Large intestine (tissue), 3 donors: Measurements from ENCODE around the gene NLGN1. TPM values are rescaled to one million over a fixed set of nuclear protein-coding genes. Genes with fewer than 3 reads are reported as not detected.
A peak's percentile ranks its signal among the peaks of the same experiment; 100 is the strongest.

Experiments
- DNase-seq, 2 donors: peaks; one replicate each; pipeline versions ENCODE4 v3.0.0 to v3.0.0-alpha.2; 2013
- H3K27ac ChIP-seq: one replicate; pipeline ENCODE4 v1.5.1; 2013; ENCODE audit warnings: low read length
- H3K27me3 ChIP-seq: 2 replicates; pipeline ENCODE4 v1.6.1; 2013; ENCODE audit warnings: low read length; ENCODE audit not compliant: control insufficient read depth, insufficient read depth
- H3K36me3 ChIP-seq: 2 replicates; pipeline ENCODE4 v1.6.1; 2013; ENCODE audit warnings: low read length; ENCODE audit not compliant: control insufficient read depth, insufficient read depth
- H3K4me1 ChIP-seq: one replicate; pipeline ENCODE4 v1.6.1; 2013; ENCODE audit warnings: low read length; ENCODE audit not compliant: control insufficient read depth, insufficient read depth
- H3K4me3 ChIP-seq: one replicate; pipeline ENCODE4 v1.5.1; 2013; ENCODE audit warnings: low read length
- H3K9me3 ChIP-seq: one replicate; pipeline ENCODE4 v1.6.1; 2013; ENCODE audit warnings: mild to moderate bottlenecking, low read depth, low read length, moderate library complexity; ENCODE audit not compliant: control insufficient read depth
- WGBS: methylation state at CpG from one replicate; pipeline ENCODE4 v1.1.5; 2013; ENCODE audit warnings: low lambda C conversion rate; ENCODE audit not compliant: insufficient coverage; 5-methylcytosine and 5-hydroxymethylcytosine counted together
- polyA plus RNA-seq: library from polyadenylated mRNA; unstranded; fragments of 120-200 nt; gene quantifications from one replicate; pipeline ENCODE4 v1.2.1, GENCODE V29; 2013

Gene NLGN1
- polyA plus RNA-seq, 1 donor = 3.6 TPM

DNA sequence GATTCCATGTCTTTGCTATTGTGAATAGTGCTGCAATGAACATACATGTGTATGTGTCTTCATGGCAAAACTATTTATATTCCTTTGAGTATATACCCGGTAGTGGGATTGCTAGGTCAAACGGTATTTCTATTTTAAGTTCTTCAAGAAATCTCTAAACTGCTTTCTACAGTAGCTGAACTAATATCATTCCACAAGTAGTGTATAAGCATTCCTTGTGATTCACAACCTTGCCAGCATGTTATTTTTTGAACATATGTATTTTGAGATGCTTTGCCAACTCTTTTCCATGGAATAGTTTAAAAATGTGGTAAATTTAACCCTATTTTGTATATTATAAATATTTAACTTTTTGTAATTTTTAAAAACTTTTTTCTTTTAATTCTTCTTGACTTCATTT is 868.9 kb downstream of the NLGN1 start:
- H3K27ac ChIP-seq = no peak overlapping the region
- H3K4me1 ChIP-seq = no peaks in the 10 kb centered on the region
- no peaks in the 10 kb centered on the region for H3K27me3 ChIP-seq
- no peaks in the 10 kb centered on the region for H3K9me3 ChIP-seq
- no peak for DNase-seq
- WGBS = no CpG with 5 or more reads among the region's 2 CpGs
- no peaks in the 10 kb centered on the region for H3K36me3 ChIP-seq
- H3K4me3 ChIP-seq = no peak overlapping the region

DNA sequence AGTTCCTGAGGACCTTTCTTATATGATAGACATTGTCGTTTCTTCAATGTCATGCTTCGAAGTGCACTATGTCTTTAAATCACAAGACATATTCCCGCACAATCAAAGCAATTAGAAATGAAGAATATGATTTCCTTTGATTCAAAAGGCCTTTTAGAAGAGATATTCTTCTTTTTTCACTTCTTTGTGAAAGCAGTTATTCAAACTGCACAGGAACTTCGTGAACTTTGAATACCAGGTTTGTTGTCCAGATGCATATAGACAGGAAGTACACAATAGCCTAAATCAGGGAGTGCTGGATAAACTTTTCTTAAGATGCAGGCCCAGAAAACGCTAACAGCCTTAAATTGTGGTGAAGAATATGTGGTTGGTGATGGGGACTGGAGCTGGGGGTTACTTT is 870.5 kb downstream of the NLGN1 start:
- H3K9me3 ChIP-seq = no peaks in the 10 kb centered on the region
- no peaks in the 10 kb centered on the region for H3K27me3 ChIP-seq
- no peak overlapping the region for H3K4me3 ChIP-seq
- H3K27ac ChIP-seq = no peak overlapping the region
- H3K4me1 ChIP-seq = no peaks in the 10 kb centered on the region
- WGBS = 100% methylated on average over 2 of the region's 5 CpGs
- H3K36me3 ChIP-seq = no peaks in the 10 kb centered on the region
- DNase-seq = no peak

DNA sequence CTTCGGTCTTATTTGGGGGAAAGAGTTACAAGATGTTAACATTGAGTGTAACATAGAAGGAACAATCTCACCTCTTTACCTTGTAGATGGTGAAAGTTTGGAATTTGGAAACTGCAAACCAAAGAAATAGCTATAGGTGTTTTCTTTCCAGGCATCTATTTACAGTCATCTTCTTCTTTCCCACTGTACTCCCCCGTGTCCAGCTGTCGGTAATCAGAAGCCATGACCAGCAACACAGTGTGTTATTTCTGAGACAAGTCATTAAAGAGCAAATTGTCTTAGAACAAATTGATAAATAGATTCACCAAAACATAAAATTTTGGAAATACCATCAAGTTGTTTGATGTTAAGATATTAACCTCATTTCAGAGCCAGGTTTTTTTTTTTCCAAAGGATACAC is 871.0 kb downstream of the NLGN1 start:
- no peak overlapping the region for H3K4me3 ChIP-seq
- no CpG with 5 or more reads among the region's 3 CpGs for WGBS
- no peaks in the 10 kb centered on the region for H3K27me3 ChIP-seq
- no peaks in the 10 kb centered on the region for H3K9me3 ChIP-seq
- H3K4me1 ChIP-seq = no peaks in the 10 kb centered on the region
- no peak for DNase-seq
- no peak overlapping the region for H3K27ac ChIP-seq
- H3K36me3 ChIP-seq = no peaks in the 10 kb centered on the region

DNA sequence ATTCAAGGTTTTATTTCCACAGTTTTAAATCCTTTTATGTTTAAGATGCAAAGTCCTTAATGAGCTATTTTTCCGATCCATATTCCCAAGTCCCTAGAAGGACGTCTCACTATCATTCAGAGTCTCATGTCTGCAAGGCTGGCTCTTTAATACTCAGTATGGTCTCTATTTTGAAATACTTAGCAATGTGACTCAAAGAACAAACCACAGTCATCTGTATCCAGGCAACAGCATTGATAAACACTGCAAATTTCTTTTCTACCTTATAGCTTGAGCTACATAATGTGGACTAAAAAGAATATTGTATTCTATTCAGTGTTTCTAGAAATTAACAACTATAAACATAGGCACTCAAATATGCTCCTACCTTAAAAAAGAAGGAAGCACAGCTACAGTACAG is 873.3 kb downstream of the NLGN1 start:
- no peaks in the 10 kb centered on the region for H3K27me3 ChIP-seq
- H3K4me1 ChIP-seq = no peaks in the 10 kb centered on the region
- WGBS = no CpG with 5 or more reads among the region's 2 CpGs
- no peaks in the 10 kb centered on the region for H3K36me3 ChIP-seq
- no peak overlapping the region for H3K4me3 ChIP-seq
- DNase-seq = peak in 1 of 2 donors; percentile 19
- no peak overlapping the region for H3K27ac ChIP-seq
- no peaks in the 10 kb centered on the region for H3K9me3 ChIP-seq

DNA sequence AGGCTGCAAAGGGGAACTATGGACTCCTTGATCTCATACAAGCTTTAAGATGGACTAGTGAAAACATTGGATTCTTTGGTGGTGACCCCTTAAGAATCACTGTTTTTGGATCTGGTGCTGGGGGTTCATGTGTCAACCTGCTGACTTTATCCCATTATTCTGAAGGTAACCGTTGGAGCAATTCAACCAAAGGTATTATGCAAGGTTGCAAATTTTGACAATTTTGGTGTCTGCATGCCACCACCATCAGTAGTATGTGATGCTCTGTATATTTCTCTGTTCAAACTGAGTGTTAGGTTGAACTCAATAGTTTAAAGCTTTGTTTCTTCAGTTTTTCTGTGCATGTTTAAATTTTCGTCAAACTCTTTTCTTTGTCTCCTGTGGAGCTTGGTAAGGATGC is 877.8 kb downstream of the NLGN1 start:
- no peak for DNase-seq
- Histone ChIP-seq H3K9me3 (no peaks in the 10 kb centered on the region), H3K27me3 (no peaks in the 10 kb centered on the region), H3K4me1 (no peaks in the 10 kb centered on the region), H3K27ac (no peak overlapping the region), H3K36me3 (no peaks in the 10 kb centered on the region), H3K4me3 (no peak overlapping the region)
- 100% methylated on average over 1 of the region's 2 CpGs for WGBS

DNA sequence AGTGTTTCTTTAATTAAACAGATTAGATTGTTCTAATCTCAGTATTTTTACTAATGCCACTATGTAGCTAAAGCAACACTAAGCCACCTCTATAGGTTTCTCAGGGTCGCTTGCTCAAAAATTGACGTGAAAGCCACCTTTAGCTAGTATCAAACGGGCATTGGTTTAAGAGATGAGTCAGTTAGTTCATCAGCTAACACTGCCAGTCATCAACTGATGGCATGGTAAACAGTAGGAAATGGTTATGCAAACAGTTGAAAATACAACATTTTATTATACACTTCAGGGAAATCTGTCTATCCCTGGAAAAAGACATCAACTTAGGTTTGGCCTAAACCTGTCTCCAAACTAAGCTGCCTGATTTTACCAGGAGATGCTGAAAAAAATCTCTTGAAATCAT is 879.3 kb downstream of the NLGN1 start:
- Histone ChIP-seq H3K27me3 (no peaks in the 10 kb centered on the region), H3K27ac (no peak overlapping the region), H3K9me3 (no peaks in the 10 kb centered on the region), H3K36me3 (no peaks in the 10 kb centered on the region), H3K4me1 (no peaks in the 10 kb centered on the region), H3K4me3 (no peak overlapping the region)
- no peak for DNase-seq
- no CpG with 5 or more reads among the region's 3 CpGs for WGBS

DNA sequence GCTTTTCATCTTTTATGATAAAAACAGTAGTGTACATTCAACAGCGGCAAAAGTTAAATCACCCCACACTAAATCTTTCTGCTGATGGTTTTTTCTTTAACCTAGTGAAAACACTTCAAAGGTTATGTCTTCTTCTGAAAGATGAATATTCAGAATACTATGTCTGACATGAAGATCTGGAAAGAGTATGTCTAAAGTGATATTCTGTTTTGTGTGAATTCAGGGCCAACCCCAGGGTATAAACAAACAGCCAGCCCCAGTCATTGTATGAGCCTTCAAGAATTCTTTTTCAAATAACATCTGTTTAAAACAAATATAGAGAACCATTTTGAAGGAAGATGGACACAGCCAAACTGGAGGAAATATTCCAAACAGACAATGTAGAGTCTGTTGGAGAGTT is 880.5 kb downstream of the NLGN1 start:
- no peaks in the 10 kb centered on the region for H3K9me3 ChIP-seq
- no peak overlapping the region for H3K4me3 ChIP-seq
- 67% methylated on average over 1 of the region's 1 CpG for WGBS
- H3K4me1 ChIP-seq = no peaks in the 10 kb centered on the region
- no peak overlapping the region for H3K27ac ChIP-seq
- DNase-seq = no peak
- H3K27me3 ChIP-seq = no peaks in the 10 kb centered on the region
- no peaks in the 10 kb centered on the region for H3K36me3 ChIP-seq

DNA sequence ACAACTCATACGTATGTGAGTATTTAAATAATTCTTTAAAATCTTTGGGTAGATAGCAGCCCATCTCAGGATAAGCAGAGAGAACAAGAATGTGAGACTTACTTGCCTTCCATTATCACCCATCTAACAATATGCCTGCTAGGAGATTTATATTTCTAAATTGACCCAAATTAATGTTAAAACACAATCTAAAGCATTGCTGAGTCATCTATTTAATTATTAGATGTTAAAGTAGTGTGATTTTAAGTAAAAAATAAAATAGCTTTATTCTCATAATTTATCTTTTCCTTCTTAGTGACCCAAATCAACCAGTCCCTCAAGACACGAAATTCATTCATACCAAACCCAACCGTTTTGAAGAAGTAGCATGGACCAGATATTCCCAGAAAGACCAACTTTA is 882.6 kb downstream of the NLGN1 start:
- H3K27me3 ChIP-seq = no peaks in the 10 kb centered on the region
- DNase-seq = no peak
- H3K27ac ChIP-seq = no peak overlapping the region
- H3K9me3 ChIP-seq = no peaks in the 10 kb centered on the region
- no peaks in the 10 kb centered on the region for H3K4me1 ChIP-seq
- H3K36me3 ChIP-seq = no peaks in the 10 kb centered on the region
- 100% methylated on average over 3 of the region's 3 CpGs for WGBS
- H3K4me3 ChIP-seq = no peak overlapping the region

DNA sequence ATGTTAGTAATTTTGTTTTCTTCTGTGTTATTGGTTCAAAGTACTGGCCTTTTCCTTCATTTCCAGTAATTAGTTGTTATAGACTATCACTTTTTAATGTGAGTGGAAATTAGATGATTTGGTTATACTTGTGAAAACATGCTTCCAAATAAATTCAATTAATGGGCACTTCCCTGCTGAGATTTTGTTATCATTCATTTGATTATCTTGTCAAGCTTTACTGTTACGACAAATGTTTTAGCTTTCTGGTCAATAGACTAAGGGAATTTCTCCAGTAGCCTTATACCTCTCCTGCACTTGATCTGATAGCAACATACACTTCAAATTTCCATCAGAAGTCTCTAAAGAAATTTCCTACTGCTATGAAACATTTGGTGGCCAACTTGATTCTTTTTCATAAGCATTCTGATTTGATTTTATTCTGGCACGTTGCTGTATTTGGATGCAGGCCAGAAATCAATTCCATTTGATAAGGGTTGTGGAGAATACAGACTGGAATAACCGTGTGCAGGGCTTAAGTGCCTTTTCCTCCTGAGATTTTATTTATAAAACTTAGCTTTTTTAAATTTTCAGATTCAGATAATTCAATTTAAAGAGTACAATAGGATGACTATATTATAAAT is 887.8 kb downstream of the NLGN1 start:
- no peak for DNase-seq
- 100% methylated on average over 1 of the region's 3 CpGs for WGBS

DNA sequence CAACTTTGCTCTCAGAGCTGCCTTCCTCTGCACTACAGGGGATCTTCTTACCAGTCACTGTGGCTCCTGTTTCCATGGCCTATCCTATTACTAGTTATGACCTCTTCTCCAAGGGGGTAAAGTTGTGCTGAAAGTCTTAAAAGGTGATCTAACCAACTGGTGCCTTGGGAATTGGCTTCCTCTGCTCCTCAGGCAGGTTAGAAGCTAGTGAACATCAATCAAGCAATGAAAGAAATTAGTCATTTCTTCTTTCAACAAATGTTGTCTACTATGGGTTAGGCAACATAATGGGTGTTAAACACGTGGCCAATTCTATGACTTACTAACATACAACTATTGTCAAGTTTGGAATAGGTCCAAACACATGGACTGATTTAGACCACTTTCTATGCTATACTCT is 890.2 kb downstream of the NLGN1 start:
- no CpG with 5 or more reads among the region's 1 CpG for WGBS
- Histone ChIP-seq H3K27ac (no peak overlapping the region), H3K9me3 (no peaks in the 10 kb centered on the region), H3K36me3 (no peaks in the 10 kb centered on the region), H3K4me1 (no peaks in the 10 kb centered on the region), H3K4me3 (no peak overlapping the region), H3K27me3 (no peaks in the 10 kb centered on the region)
- DNase-seq = no peak

More for the DNA sequence above, 887.8 kb downstream of the NLGN1 start:
- Histone ChIP-seq H3K27ac (no peak overlapping the region), H3K4me1 (no peaks in the 10 kb centered on the region), H3K27me3 (no peaks in the 10 kb centered on the region), H3K36me3 (no peaks in the 10 kb centered on the region), H3K9me3 (no peaks in the 10 kb centered on the region), H3K4me3 (no peak overlapping the region)

DNA sequence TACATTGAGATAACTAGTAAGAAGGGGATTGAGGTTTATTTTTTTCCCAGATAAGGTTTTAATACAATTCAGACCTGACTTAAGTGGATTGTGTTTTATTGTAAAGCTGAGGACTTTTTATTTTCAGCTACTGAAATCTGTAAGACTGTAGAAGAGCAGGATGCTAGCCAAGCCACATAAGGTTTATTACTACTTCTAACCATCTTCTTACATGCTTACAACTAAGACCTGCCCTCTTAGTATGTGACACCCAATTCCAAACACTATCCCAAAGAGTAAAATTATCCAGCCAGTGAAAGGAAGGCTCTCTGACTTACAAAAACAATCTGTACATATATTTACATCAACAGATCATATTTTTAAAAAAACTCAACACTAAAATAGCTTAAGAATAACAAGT is 897.1 kb downstream of the NLGN1 start:
- Histone ChIP-seq H3K4me1 (no peaks in the 10 kb centered on the region), H3K9me3 (no peaks in the 10 kb centered on the region), H3K27me3 (no peaks in the 10 kb centered on the region), H3K27ac (no peak overlapping the region), H3K4me3 (no peak overlapping the region), H3K36me3 (no peaks in the 10 kb centered on the region)
- DNase-seq = no peak
